GM18867 (cell line): ENCODE results near the gene GBGT1.

Experiments
- ATAC-seq: cut with Tn5 transposase; IDR thresholded peaks from one replicate; pipeline ENCODE4 v1.9.1; 2021; ENCODE audit warnings: mild to moderate bottlenecking, moderate library complexity; ENCODE audit not compliant: unreplicated experiment

Gene GBGT1

DNA sequence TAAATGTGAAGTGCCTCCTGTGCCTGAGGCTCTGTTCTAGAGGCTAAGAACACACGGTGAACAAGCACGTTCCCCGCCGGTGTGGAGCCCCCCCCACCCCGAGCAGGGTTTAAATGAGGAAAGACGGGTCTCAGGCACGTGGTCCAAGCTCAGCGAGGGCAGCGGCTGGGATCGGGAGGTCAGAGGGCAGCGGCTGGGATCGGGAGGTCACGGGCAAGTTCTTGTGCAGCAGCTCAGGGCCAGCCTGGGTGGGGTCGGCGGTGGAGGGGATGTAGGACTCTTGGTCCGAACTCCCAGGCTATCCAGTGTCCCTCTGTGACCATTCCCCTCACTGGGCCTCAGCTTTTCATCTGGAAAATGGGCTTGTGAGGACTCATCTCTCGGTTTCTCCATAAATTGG lies 2.7 kb upstream of the GBGT1 start:
- no peak for ATAC-seq

DNA sequence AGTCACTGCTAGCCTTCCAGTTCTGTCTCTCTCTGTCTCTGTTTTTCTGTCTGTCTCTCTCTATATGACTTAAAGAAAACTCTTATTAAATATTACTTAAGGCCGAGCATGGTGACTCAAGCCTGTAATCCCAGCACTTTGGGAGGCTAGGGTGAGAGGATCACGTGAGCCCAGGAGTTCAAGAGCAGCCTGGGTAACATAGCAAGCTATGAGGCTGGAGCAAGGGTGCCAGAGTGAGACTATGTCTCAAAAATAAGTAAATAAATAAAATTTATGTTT lies 1.7 kb upstream of the GBGT1 start:
- no peak for ATAC-seq

GRCh38 chr9:133164191-133164590 lies 477 bp upstream of the GBGT1 start:
- ATAC-seq = no peak

GRCh38 chr9:133162861-133163503 lies 732 bp downstream of the GBGT1 start:
- no peak for ATAC-seq

GRCh38 chr9:133161547-133161950 lies 2.2 kb downstream of the GBGT1 start:
- no peak for ATAC-seq

DNA sequence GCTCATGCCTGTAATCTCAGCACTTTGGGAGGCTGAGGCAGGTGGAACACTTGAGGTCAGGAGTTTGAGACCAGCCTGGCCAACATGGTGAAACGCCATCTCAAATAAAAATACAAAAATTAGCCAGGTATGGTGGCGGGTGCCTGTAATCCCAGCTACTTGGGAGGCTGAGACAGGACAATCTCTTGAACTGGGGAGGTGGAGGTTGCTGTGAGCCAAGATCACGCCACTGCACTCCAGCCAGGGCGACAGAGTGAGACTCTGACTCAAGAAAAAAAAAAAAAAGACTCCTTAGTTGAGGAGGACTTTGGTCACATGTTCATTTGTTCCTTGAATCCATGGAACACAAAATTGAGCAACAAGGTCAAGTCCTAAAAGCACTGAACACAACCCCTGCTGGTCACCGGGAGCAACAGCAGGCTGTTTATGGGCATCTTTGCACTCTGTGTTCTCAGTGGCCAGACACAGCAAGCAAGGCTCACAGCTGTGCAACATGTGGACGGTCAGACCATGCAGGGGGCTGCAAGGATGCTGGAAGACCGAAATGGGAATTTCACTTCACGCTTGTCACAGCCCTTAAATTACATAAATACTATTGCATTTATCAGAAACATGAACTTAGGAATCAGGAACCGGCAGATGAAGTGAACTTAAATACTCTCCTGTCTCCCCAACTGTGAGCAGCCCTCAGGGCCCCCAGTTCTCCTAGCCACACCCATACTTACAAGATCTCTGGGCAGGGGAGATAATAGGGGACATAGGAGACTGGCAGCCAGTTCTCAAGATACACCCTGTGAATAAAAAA lies 2.8 kb downstream of the GBGT1 start:
- no peak for ATAC-seq

GRCh38 chr9:133158695-133159094 lies 5.0 kb downstream of the GBGT1 start:
- ATAC-seq = no peak

GRCh38 chr9:133155156-133155555 lies 8.6 kb downstream of the GBGT1 start:
- ATAC-seq = no peak

DNA sequence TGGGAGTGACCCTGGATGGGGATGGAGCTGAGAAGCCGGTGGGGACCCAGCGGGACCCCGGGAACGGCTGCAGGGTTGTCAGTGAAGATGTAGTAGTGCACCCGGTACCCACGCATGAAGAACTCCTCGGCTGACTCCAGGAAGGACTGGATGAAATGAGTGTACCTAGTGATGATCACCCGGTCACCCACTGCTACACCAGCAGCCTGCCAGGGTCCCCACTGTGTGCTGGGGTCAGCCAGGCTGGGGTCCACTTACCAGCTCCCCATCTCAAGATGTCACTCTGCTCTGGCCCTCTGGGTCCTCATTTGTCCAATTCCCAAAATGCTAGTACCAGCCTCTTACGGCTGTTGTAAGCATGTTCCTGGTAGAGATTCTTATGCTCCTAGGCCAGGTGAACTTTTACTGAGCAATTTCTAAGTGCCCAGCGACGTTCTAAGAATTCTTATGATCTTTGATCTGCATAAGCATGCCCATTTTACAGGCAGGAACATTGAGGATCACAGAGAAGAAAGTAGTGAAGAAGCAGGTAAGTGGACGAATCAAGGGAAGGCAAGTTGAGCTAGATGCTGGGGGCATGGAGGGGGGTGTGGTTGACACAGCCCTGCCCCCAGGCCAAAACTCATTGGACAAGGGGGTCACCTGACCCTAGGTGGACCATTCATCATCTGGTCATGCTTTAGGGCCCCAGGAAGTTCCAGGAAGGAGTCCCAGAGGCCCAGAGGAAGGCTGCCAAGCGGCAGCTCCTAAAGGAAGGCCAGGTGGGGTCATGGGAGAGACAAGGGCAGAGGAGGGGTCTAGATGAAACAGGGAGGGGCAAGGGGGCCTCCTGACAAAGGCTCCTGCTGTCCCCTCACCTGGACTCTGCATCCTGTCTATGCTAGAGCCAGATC lies 9.4 kb downstream of the GBGT1 start:
- no peak for ATAC-seq

DNA sequence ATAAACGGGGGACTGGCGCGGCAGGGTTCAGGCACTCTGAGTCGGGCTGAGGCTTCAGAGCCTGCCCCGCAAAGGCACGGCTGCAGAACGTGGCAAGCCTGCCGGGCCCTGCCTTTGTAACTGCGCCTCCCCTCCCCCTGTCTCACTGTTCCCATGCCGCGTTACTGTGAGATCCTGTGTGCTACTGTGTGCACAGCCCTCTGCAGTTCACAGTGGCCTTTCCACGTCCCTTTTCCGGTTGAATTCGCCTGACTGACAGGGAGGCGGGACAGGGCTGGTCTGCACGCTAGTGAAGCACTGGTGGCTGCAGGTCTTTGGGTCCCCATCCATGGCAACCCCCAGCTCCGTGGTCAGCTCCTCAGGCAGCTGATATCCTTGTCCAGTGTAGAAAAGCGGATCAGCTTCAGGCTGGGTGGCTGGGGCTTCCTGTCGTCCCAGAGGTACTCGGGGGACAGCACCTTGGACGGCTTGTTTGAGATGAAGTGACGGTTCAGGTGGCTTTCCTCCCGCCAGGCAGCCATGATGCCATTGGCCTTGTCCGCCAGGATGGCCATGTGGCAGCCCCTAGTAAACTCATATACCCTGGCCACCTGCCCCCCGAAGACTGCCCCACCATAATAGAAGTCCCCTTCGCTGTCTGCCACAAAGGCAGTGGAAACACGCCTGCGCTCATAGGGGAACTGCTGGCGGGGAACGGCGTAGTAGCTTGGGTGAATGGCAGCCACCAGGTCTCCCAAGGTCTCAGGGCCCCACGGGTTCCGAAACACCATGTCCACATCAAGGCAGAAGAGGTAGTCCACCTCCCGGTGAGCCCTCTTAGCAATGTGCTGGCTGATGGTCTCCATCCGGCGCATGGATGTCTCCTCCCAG lies 10.3 kb downstream of the GBGT1 start:
- ATAC-seq = no peak

DNA sequence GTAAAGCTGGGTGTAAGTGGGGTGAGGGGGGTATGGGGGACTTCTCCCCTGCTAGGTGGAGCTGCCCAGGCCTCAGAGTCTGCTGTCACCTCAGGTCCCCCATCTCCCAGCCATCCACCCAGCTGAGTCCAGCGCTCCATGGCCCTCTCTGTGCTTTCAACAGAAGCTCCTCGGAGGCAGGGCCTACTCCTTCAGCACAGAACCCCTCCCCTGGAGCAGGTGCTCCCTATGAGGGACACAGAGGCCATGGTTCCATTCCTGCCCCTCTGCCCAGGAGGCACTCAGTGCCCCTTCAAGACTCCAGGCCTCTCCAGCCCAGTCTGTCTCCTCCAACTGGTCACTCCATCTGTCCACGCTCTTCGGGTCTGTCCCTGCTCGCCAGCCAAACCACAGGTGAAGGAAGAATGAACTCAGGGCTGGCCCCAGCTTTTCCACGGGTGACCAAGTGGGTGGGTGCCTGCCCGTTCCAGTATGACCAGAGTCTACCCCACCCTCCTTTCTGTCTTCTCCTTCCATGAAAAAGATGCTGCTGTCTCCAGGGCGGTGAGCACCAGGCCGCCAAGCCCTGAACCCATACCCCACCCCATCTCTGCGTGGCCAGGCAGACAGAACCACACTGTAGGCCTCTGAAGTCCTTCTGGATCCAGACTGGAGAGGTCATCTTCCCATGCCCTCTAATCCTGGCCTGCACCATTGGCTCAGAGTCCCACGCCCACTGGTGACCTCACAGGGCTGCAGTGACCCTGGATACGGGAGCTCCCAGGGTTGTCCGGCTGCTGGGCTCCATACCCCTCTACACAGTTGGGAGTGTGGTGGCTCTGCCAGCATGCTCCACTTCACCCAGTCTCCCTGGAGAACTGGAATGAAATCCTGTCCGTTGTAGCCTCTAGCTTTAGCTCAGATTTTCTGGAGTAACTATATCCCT lies 11.9 kb downstream of the GBGT1 start:
- no peak for ATAC-seq

GRCh38 chr9:133151041-133151440 lies 12.7 kb downstream of the GBGT1 start:
- no peak for ATAC-seq

GRCh38 chr9:133149130-133150015 lies 14.3 kb downstream of the GBGT1 start:
- ATAC-seq = peak; percentile 70

DNA sequence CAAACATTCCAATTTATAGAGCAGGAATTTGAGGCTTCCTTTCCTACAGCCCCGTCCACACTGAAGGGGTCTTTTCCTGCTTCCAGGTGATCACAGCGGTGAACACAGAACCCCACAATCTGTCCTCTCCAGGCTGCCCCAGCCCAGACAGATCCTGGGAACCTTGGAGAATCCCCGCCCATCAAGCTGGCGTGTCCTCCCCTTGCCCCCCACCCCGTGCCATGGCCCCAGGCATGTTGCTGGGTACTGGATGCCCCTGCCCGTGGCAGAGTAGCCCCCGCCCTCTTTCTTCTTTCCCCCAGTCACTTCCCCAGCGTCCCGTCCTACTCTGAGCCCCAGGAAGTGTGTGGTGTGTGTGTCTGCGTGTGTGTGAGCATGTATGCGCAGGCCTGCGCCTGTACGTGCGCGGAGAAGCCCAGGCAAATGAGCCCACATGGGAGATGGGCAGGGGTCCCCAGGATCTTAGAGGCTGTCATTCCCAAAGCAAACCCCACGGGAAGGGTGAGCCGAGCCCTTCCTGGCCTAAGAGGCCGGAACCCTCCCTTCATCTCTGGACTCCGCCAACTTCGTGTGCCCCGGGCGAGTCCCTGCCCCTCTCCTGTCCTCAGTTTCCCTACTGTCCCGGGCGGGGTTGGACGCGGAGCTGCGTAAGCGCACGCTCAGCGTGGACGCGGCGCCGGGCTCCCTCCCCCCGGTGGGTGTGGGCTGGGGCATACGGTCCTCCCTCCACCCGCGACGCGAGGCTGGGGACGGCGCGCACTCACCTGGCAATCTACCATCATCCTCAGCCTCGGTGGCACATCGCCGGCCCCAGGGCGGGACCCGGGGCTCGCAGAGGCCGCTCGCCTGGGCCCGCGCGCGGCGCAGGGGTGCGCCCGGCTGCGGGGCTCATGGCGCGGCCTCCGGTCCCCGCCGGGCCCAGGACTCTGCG lies 15.2 kb downstream of the GBGT1 start:
- peak; percentile 21 for ATAC-seq

DNA sequence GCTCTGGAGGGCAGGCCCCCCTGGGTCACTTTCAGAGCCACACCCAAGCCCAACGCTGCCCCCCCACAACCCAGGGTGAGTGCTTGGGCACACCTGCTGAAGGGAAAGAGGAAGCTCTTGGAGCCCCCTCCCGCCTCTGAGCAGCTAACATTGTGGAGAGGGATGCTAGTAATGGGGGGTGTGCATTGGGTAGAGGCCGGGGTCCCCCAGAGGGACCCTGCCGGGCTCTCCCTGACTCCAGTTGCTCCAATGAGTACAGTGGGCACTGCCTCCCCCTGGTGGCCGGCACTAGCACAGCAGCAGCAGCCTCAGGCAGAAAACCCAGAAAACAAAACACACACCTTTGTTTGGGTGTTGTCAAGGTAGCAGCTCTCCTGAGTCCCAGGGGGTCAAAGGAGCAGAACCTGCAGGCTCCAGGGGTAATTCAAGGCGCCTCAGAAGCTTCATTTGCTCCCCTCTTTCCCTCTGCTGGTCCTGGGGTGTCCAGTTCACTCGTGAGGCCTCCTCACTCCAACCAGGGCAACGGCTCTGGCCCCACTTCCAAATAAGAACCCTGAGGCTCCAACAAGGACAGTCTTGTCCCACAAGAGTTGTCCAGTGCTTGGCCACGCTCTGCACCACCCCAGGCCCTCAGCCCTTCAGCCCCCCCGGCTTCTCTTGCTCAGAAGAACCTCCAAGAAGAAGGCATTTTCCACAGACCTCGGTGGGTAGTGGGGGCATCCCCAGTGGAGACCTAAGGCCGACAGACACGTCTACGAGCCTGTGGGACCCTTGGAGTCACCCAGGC lies 16.1 kb downstream of the GBGT1 start:
- peak; percentile 25 for ATAC-seq

DNA sequence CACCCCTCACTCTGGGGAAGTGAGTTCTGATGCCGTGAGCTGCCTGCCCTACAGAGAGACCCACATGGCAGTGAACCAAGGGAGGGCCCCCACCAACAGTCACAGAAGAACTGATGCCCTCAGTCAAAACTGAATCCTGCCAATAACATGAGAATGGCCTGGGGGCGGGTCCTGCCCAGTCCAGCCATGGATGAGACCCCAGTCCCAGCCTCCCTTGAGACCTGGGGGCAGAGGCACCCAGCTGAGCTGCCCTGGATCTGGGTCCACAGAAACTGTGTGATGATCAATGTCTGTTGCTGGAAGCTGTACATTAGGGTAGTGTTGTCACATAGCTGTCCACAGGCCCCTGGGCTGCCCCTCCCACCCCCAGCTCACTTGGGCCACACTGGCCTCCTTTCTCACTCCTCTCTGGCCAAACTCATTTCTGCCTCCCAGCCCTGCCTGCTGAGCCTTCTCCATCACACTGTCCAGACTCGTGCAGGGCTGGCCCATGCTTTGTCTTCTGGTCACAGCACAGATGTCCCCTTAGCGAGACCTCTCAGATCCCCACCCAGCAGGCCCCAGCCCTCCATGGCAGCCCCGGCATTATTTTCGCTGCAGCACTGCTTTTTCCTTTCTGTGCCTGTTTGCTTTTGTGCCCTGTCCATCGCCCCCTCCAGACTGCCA lies 16.8 kb downstream of the GBGT1 start:
- ATAC-seq = no peak
